Breast epithelium (tissue), 4 donors: Measurements from ENCODE around the gene GTF2H3. TPM values are rescaled to one million over a fixed set of nuclear protein-coding genes. Genes with fewer than 3 reads are reported as not detected.
"Not testable (repeated sequence)": the region's sequence is repeated elsewhere in the genome, so short reads cannot be mapped to it uniquely, and the experiment has no call there.

ENCODE experiments used
- DNase-seq, 2 donors: peaks; one replicate each; pipeline ENCODE4 v3.0.0-alpha.2; 2019; ENCODE audit warnings: low spot score in 2 of 2
- H3K27ac ChIP-seq, 2 donors: fragments of 200-600 bp; sonication (generic) in 1 of 2; one replicate each; pipeline ENCODE4 v1.5.1; 2016 to 2019; ENCODE audit warnings: mild to moderate bottlenecking in 1 of 2
- H3K27me3 ChIP-seq, 2 donors: fragments of 200-600 bp; sonication (generic) in 1 of 2; one replicate each; pipeline versions ENCODE4 v1.5.1 to v1.6.0; 2017 to 2019; ENCODE audit warnings: control low read depth in 1 of 2, mild to moderate bottlenecking in 1 of 2
- H3K36me3 ChIP-seq: fragments of 200-600 bp; one replicate; pipeline ENCODE4 v1.5.1; 2019
- H3K4me1 ChIP-seq, 2 donors: fragments of 200-600 bp; sonication (generic); one replicate each; pipeline ENCODE4 v1.5.1; 2016 to 2019; ENCODE audit warnings: control low read depth in 1 of 2
- H3K4me3 ChIP-seq, 3 donors: fragments of 200-600 bp; sonication (generic); 1 replicate in 2 of 3; 2 replicates in 1 of 3; pipeline ENCODE4 v1.5.1; 2016 to 2019; ENCODE audit warnings: mild to moderate bottlenecking in 3 of 3, moderate library complexity in 2 of 3
- H3K9me3 ChIP-seq, 2 donors: fragments of 200-600 bp; sonication (generic) in 1 of 2; one replicate each; pipeline ENCODE4 v1.5.1; 2016 to 2019; ENCODE audit warnings: control low read depth in 1 of 2
- POLR2A ChIP-seq: fragments of 450-650 bp; IDR thresholded peaks from one replicate; pipeline ENCODE4 v1.6.1; 2016; ENCODE audit warnings: antibody characterized with exemption, mild to moderate bottlenecking, moderate library complexity
- POLR2AphosphoS5 ChIP-seq, 3 donors: sonication (generic); formaldehyde crosslinking; IDR thresholded peaks; one replicate each; pipeline ENCODE4 v1.6.1; 2017; ENCODE audit warnings: antibody characterized with exemption in 3 of 3
- intact Hi-C: fragments of 100-400 bp; cut with DNase I; formaldehyde crosslinking; loops from one replicate; pipeline ENCODE4 v1.15.1; 2023; ENCODE audit warnings: low total_unique reads
- total RNA-seq, 3 donors: library from RNA; depleted of rRNA; stranded (reverse); fragments of >200 nt; gene quantifications; one replicate each; pipeline ENCODE4 v1.1.0, GENCODE V29; 2016
- TF ChIP-seq, protein P1 (sequence below), 3 donors: fragments of 450-650 bp; IDR thresholded peaks; one replicate each; pipeline ENCODE4 v1.5.1; 2016 to 2017; ENCODE audit warnings: antibody characterized with exemption in 3 of 3, mild to moderate bottlenecking in 3 of 3, moderate library complexity in 3 of 3

Gene GTF2H3
- total RNA-seq, 3 donors from 2014 or later: 13.0 to 28.1 (median 23.3) TPM

DNA sequence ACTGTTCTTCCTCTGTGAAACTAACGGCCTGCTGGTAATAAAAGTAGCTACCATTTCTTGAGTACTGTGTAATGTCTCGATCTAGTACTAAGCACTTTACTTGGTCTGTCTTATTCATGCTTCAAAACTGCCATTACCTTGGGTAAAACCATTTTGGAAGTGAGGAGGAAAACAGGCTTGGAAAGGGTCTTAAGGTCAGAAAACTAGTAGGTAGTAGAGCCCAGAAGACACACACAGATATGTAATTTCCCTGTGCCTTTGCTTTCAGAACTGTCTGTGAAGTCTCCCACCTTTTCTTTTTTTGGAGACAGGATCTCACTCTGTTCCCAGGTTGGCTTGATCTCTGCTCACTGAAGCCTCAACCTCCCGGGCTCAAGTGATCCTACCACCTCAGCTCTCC, 35.1 kb upstream of the GTF2H3 start:
- no peaks in the 10 kb centered on the region for H3K9me3 ChIP-seq
- H3K27me3 ChIP-seq: no peaks in the 10 kb centered on the region
- TF ChIP-seq POLR2A (no peak), POLR2AphosphoS5 (IDR thresholded peaks at IDR 0.05) (no peak)
- TF ChIP-seq, protein P1, sequence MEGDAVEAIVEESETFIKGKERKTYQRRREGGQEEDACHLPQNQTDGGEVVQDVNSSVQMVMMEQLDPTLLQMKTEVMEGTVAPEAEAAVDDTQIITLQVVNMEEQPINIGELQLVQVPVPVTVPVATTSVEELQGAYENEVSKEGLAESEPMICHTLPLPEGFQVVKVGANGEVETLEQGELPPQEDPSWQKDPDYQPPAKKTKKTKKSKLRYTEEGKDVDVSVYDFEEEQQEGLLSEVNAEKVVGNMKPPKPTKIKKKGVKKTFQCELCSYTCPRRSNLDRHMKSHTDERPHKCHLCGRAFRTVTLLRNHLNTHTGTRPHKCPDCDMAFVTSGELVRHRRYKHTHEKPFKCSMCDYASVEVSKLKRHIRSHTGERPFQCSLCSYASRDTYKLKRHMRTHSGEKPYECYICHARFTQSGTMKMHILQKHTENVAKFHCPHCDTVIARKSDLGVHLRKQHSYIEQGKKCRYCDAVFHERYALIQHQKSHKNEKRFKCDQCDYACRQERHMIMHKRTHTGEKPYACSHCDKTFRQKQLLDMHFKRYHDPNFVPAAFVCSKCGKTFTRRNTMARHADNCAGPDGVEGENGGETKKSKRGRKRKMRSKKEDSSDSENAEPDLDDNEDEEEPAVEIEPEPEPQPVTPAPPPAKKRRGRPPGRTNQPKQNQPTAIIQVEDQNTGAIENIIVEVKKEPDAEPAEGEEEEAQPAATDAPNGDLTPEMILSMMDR (IDR thresholded peaks at IDR 0.05): no peak
- no peak overlapping the region for H3K4me3 ChIP-seq
- no peak overlapping the region for H3K27ac ChIP-seq
- intact Hi-C loops: no loop called here
- no peak for DNase-seq
- peaks cover 6 to 8% of the 10 kb centered on the region in 2 donors for H3K4me1 ChIP-seq
- H3K36me3 ChIP-seq: no peaks in the 10 kb centered on the region

DNA sequence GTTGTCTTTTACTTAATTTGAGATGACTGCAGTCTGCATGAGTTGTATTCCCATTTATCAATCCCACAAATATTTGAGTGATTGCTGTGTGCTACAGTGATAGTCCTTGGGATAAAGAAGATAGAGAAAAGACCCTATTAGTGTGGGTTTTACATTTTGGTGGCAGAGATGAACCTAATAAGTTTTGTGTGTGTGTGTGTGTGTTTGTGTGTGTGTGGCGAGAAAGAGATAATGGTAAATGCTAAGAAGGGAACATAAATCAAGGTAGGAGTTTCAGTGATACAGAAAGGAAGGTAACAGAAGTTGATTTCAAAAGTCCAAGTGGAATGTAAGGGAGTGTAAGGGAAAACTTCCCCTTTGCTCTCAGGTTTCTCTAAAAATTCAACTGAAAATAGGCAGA, 34.3 kb upstream of the GTF2H3 start:
- intact Hi-C loops: no loop called here
- Histone ChIP-seq H3K4me3 (no peak overlapping the region), H3K27me3 (no peaks in the 10 kb centered on the region), H3K36me3 (no peaks in the 10 kb centered on the region), H3K4me1 (peaks cover 6 to 8% of the 10 kb centered on the region in 2 donors), H3K27ac (no peak overlapping the region), H3K9me3 (no peaks in the 10 kb centered on the region)
- TF ChIP-seq POLR2AphosphoS5 (IDR thresholded peaks at IDR 0.05): no peak
- TF ChIP-seq POLR2A: no peak
- TF ChIP-seq, protein P1 (IDR thresholded peaks at IDR 0.05): no peak
- no peak for DNase-seq

DNA sequence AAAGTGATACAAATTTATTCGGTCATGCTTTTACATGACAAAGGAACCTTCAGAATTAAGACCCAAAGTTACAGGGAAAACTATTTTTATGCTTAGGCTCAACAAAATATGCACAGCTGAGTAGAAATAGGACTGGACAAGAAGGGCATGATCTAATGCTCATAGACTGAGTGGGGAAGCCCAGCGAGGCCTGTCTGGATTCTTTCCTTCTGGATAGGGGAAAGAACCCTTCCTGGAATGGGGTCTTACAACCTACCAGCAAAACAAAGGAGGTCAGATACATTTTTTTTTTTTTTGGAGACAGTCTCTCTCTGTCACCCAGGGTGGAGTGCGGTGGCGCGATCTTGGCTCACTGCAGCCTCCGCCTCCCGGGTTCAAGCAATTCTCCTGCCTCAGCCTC, 33.9 kb upstream of the GTF2H3 start:
- Histone ChIP-seq H3K4me1 (peaks cover 6 to 8% of the 10 kb centered on the region in 2 donors), H3K36me3 (no peaks in the 10 kb centered on the region), H3K27ac (no peak overlapping the region), H3K27me3 (no peaks in the 10 kb centered on the region), H3K9me3 (no peaks in the 10 kb centered on the region), H3K4me3 (no peak overlapping the region)
- TF ChIP-seq, protein P1 (IDR thresholded peaks at IDR 0.05): no peak
- TF ChIP-seq POLR2A (no peak), POLR2AphosphoS5 (IDR thresholded peaks at IDR 0.05) (no peak)
- DNase-seq: no peak
- intact Hi-C loops: no loop called here

DNA sequence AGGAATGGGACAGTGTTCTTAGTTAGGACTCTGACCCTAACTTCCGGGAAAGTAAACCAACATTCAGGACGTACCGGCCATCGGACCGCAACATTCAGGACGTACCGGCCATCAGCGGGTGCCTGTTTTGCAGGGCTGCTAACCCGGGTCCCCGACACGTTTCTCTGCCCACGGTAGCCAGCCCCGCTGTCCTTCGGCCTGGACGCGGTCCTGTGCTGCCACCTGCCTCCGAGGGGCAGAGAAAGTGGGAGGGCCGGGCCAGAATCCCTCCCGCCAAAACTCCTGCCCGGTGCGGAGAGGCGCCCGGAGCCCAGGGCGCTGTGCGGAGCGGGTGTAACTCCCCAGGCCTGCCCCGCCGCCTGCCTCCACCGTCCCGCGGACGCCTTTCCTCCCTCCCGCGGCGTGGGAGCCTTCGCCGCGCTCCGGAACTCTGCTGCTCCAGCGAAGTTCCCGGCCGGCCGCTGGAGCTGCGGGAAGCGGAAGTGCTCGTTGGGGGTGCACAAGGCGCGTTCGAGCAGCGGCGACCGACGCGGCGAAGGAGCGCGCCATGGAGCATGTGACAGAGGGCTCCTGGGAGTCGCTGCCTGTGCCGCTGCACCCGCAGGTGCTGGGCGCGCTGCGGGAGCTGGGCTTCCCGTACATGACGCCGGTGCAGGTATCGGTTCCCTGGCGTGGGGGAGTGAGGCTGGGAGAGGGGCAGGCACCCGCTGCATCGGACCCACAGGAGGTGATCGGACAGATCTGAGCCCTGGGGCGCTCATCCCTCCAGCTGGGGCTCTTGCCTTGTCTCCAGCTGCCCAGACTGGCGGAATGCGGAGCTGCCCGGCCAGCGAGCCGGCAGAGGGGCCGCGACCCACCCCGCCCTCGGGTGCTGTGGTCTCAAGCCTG, 31.8 kb upstream of the GTF2H3 start, which contains the start of gene DDX55:
Gene DDX55 (plus strand): TSS at position 498 of the 888 bp plus-strand sequence. CDS start 50 bp downstream, at position 548.
- Histone ChIP-seq H3K27ac (peak within 1 kb of the TSS; percentile 85 to 94), H3K27me3 (no peaks in the 10 kb centered on the region), H3K9me3 (no peaks in the 10 kb centered on the region), H3K4me3 (peak within 1 kb of the TSS; percentile 83 to 100 (median 100)), H3K36me3 (no peaks in the 10 kb centered on the region), H3K4me1 (peaks cover 6 to 8% of the 10 kb centered on the region in 2 donors)
- intact Hi-C loops: no loop called here
- peak; percentile 60 to 78 for DNase-seq
- peak; percentile 38 for TF ChIP-seq POLR2A
- TF ChIP-seq, protein P1 (IDR thresholded peaks at IDR 0.05): peak in 2 of 3 donors; percentile 36 to 41
- TF ChIP-seq POLR2AphosphoS5 (IDR thresholded peaks at IDR 0.05): peak; percentile 86 to 88 (median 88)

DNA sequence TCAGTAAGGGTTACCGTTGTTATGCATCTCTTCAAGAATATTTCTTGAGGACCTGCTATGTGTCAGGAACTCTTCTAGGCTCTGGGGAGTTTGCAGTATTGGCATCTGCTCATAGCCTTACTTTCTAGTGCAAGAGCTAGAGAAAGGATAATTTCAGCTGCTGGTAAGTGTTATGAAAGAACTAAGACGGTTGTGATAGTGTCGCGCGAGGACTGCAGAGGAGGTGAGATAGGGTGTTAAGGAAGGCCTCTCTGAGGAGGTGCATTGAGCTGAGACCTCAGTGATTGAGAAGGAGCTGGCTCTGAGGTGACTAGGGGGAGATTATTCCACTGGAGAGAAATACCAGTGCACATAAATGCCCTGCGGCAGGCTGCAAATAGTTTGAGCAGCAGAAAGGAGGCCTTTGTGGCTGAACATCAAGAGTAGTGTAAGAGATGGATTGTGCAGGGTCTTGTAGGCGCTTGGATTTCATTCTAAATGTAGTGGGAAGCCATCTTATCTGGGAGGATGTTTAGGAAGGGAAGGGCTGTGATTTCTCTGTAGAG, 30.9 kb upstream of the GTF2H3 start:
- Histone ChIP-seq H3K36me3 (no peaks in the 10 kb centered on the region), H3K4me1 (peaks cover 6 to 8% of the 10 kb centered on the region in 2 donors), H3K4me3 (peak overlapping the region; percentile 83 to 100 (median 100)), H3K9me3 (no peaks in the 10 kb centered on the region), H3K27ac (peak overlapping the region; percentile 85 to 94), H3K27me3 (no peaks in the 10 kb centered on the region)
- TF ChIP-seq POLR2AphosphoS5 (IDR thresholded peaks at IDR 0.05): no peak
- TF ChIP-seq POLR2A: no peak
- TF ChIP-seq, protein P1 (IDR thresholded peaks at IDR 0.05): no peak
- intact Hi-C loops: no loop called here
- DNase-seq: no peak

DNA sequence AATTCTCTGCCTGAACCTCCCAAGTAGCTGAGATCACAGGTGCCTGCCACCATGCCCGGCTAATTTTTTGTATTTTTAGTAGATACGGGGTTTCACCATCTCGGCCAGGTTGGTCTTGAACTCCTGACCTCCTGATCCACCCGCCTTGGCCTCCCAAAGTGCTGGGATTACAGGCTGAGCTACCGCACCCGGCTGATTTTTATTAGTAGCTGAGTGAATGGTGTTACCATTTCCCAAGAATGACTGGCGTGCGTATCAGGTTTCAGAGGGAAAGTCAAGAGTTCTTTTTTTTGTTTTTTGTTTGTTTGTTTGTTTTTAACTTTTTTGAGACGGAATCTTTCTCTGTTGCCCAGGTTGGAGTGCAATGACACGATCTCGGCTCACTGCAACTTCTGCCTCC, 30.1 kb upstream of the GTF2H3 start:
- DNase-seq, H3K27ac ChIP-seq, H3K9me3 ChIP-seq, intact Hi-C loops, H3K4me3 ChIP-seq, H3K4me1 ChIP-seq, H3K36me3 ChIP-seq, H3K27me3 ChIP-seq: not testable (repeated sequence)
